IMR-90 (cell line): ENCODE results near the gene RHBDL3. TPM values are rescaled to one million over a fixed set of nuclear protein-coding genes. Genes with fewer than 3 reads are reported as not detected.

ENCODE experiments used
- ATAC-seq: fragments of 200-7000 bp; cut with Tn5 transposase; 2 replicates; pipeline ENCODE4 v1.9.1; 2020; ENCODE audit warnings: low read depth, mild to moderate bottlenecking, moderate library complexity
- BruUV-seq: library from RNA; stranded (reverse); fragments of 400-500 nt; replicated peaks from 2 replicates; lab custom pipeline; 2021; lab: Mats Ljungman, UMichigan
- CTCF ChIA-PET: fragments of 300-600 bp; formaldehyde crosslinking; extraction: SDS; loops from one replicate; lab custom pipeline; 2021; ENCODE audit warnings: antibody characterized with exemption; lab: Yijun Ruan, JAX
- POLR2A ChIA-PET: fragments of 300-600 bp; sonication (Branson Sonifier 250); formaldehyde crosslinking; loops from one replicate; lab custom pipeline; 2022; ENCODE audit warnings: antibody characterized with exemption; ENCODE audit not compliant: unreplicated experiment; lab: Charles Lee
- DNase-seq: peaks from one replicate; pipeline ENCODE4 v3.0.0; 2013
- H2AFZ ChIP-seq: replicated peaks from 2 replicates; pipeline ENCODE3; 2013; ENCODE audit warnings: low read length, mild to moderate bottlenecking; ENCODE audit not compliant: poor library complexity
- H2AK5ac ChIP-seq: 2 replicates; pipeline ENCODE4 v1.6.1; 2013; ENCODE audit warnings: low read depth, low read length, inconsistent platforms
- H2AK9ac ChIP-seq: replicated peaks from 2 replicates; pipeline ENCODE3; 2013; ENCODE audit warnings: mild to moderate bottlenecking, low read depth, low read length, moderate library complexity; ENCODE audit not compliant: poor library complexity
- H2BK120ac ChIP-seq: 2 replicates; pipeline ENCODE4 v1.6.1; 2013; ENCODE audit warnings: low read depth, low read length, inconsistent platforms
- H2BK15ac ChIP-seq: 3 replicates; pipeline ENCODE4 v1.6.1; 2013; ENCODE audit warnings: low read depth, low read length, inconsistent platforms
- H2BK20ac ChIP-seq: 2 replicates; pipeline ENCODE4 v1.6.1; 2013; ENCODE audit warnings: low read depth, mild to moderate bottlenecking, inconsistent platforms, low read length, moderate library complexity
- H2BK5ac ChIP-seq: 2 replicates; pipeline ENCODE4 v1.6.1; 2013; ENCODE audit warnings: mild to moderate bottlenecking, low read depth, low read length, inconsistent platforms; ENCODE audit not compliant: poor library complexity, severe bottlenecking
- H3K14ac ChIP-seq: replicated peaks from 2 replicates; pipeline ENCODE4 v1.6.1; 2013; ENCODE audit warnings: low read depth, low read length, inconsistent platforms
- H3K18ac ChIP-seq: 2 replicates; pipeline ENCODE4 v1.6.1; 2013; ENCODE audit warnings: low read depth, low read length, control low read depth
- H3K23ac ChIP-seq: 2 replicates; pipeline ENCODE4 v1.6.1; 2013; ENCODE audit warnings: low read depth, low read length, inconsistent platforms
- H3K27ac ChIP-seq: 2 replicates; pipeline ENCODE4 v1.5.1; 2013; ENCODE audit warnings: mild to moderate bottlenecking, control low read depth, low read length; ENCODE audit not compliant: insufficient read depth
- H3K27me3 ChIP-seq: 2 replicates; pipeline ENCODE4 v1.6.1; 2013; ENCODE audit warnings: low read length; ENCODE audit not compliant: control insufficient read depth, insufficient read depth
- H3K36me3 ChIP-seq: 2 replicates; pipeline ENCODE4 v1.6.1; 2013; ENCODE audit warnings: low read length, mixed read lengths; ENCODE audit not compliant: control insufficient read depth, insufficient read depth
- H3K4ac ChIP-seq: 2 replicates; pipeline ENCODE4 v1.6.1; 2013; ENCODE audit warnings: low read depth, low read length, inconsistent platforms
- H3K4me1 ChIP-seq: 2 replicates; pipeline ENCODE4 v1.6.1; 2013; ENCODE audit warnings: low read length, mixed read lengths; ENCODE audit not compliant: control insufficient read depth, insufficient read depth
- H3K4me2 ChIP-seq: 2 replicates; pipeline ENCODE4 v1.6.1; 2013; ENCODE audit warnings: low read depth, mild to moderate bottlenecking, control low read depth, low read length, moderate library complexity
- H3K4me3 ChIP-seq: 2 replicates; pipeline ENCODE4 v1.5.1; 2013; ENCODE audit warnings: low read depth, mild to moderate bottlenecking, control low read depth, low read length, moderate library complexity; ENCODE audit not compliant: insufficient read depth
- H3K56ac ChIP-seq: 2 replicates; pipeline ENCODE4 v1.6.1; 2013; ENCODE audit warnings: low read length, inconsistent platforms; ENCODE audit not compliant: insufficient read depth; ENCODE audit errors: extremely low read depth
- H3K79me1 ChIP-seq, 2 experiments: 2 replicates each; pipeline ENCODE4 v1.6.1; 2013; ENCODE audit warnings: low read length in 2 of 2, inconsistent platforms in 1 of 2, low read depth in 1 of 2
- H3K9ac ChIP-seq: 2 replicates; pipeline ENCODE4 v1.6.1; 2013; ENCODE audit warnings: low read depth, low read length, control low read depth
- H3K9me1 ChIP-seq: 2 replicates; pipeline ENCODE4 v1.6.1; 2013; ENCODE audit warnings: low read length, inconsistent platforms; ENCODE audit not compliant: insufficient read depth
- H3K9me3 ChIP-seq: 2 replicates; pipeline ENCODE4 v1.6.1; 2013; ENCODE audit warnings: low read length; ENCODE audit not compliant: control insufficient read depth, insufficient read depth
- H4K20me1 ChIP-seq: 2 replicates; pipeline ENCODE4 v1.6.1; 2013; ENCODE audit warnings: low read length, inconsistent platforms; ENCODE audit not compliant: insufficient read depth
- H4K5ac ChIP-seq: 2 replicates; pipeline ENCODE4 v1.6.1; 2013; ENCODE audit warnings: mild to moderate bottlenecking, low read depth, low read length, control low read depth
- H4K8ac ChIP-seq, 2 experiments: 2 replicates each; pipeline ENCODE4 v1.6.1; 2013; ENCODE audit warnings: low read depth in 2 of 2, low read length in 2 of 2, control low read depth in 1 of 2, inconsistent platforms in 1 of 2
- H4K91ac ChIP-seq: 2 replicates; pipeline ENCODE4 v1.6.1; 2013; ENCODE audit warnings: low read depth, low read length, inconsistent platforms; ENCODE audit not compliant: insufficient read depth
- BHLHE40 ChIP-seq: fragments of 150-350 bp; IDR thresholded peaks from 2 replicates; pipeline ENCODE4 v1.6.1; 2016; ENCODE audit warnings: mild to moderate bottlenecking, low read depth, low read length
- CEBPB ChIP-seq: IDR thresholded peaks from 2 replicates; pipeline ENCODE4 v1.6.1; 2012; ENCODE audit warnings: low read depth, low read length, improper control_type of control experiment
- CTCF ChIP-seq: conservative IDR thresholded peaks from 2 replicates; pipeline ENCODE4 v1.5.1; 2012; ENCODE audit warnings: mild to moderate bottlenecking, low read depth, low read length, improper control_type of control experiment
- FOS ChIP-seq: fragments of 150-350 bp; IDR thresholded peaks from 2 replicates; pipeline ENCODE4 v1.6.1; 2016; ENCODE audit warnings: low read depth, low read length
- MAFK ChIP-seq: IDR thresholded peaks from 2 replicates; pipeline ENCODE4 v1.6.1; 2012; ENCODE audit warnings: low read depth, low read length, improper control_type of control experiment
- MAZ ChIP-seq: IDR thresholded peaks from 2 replicates; pipeline ENCODE4 v1.6.1; 2012; ENCODE audit warnings: low read depth, mild to moderate bottlenecking, low read length, improper control_type of control experiment, moderate library complexity, borderline replicate concordance
- MXI1 ChIP-seq: IDR thresholded peaks from 2 replicates; pipeline ENCODE4 v1.6.1; 2012; ENCODE audit warnings: low read depth, mild to moderate bottlenecking, low read length, moderate library complexity, borderline replicate concordance
- NFE2L2 ChIP-seq: fragments of 150-350 bp; IDR thresholded peaks from 2 replicates; pipeline ENCODE4 v1.6.1; 2016; ENCODE audit warnings: low read depth, mild to moderate bottlenecking, low read length
- POLR2A ChIP-seq: IDR thresholded peaks from 2 replicates; pipeline ENCODE4 v1.6.1; 2012; ENCODE audit warnings: mild to moderate bottlenecking, low read depth, low read length
- RAD21 ChIP-seq: IDR thresholded peaks from 2 replicates; pipeline ENCODE4 v1.6.1; 2012; ENCODE audit warnings: low read length, improper control_type of control experiment
- RCOR1 ChIP-seq: IDR thresholded peaks from 2 replicates; pipeline ENCODE4 v1.6.1; 2012; ENCODE audit warnings: mild to moderate bottlenecking, low read length, improper control_type of control experiment; ENCODE audit not compliant: insufficient replicate concordance
- RFX5 ChIP-seq: IDR thresholded peaks from 2 replicates; pipeline ENCODE4 v1.8.0; 2012; ENCODE audit warnings: low read depth, mild to moderate bottlenecking, low read length, moderate library complexity
- SMC3 ChIP-seq: fragments of 150-350 bp; IDR thresholded peaks from 2 replicates; pipeline ENCODE4 v1.6.1; 2016; ENCODE audit warnings: low read depth, mild to moderate bottlenecking, antibody characterized with exemption, low read length, moderate library complexity
- USF2 ChIP-seq: fragments of 150-350 bp; IDR thresholded peaks from 2 replicates; pipeline ENCODE4 v1.6.1; 2017; ENCODE audit warnings: mild to moderate bottlenecking, antibody characterized with exemption, low read length, low read depth
- WGBS, 2 experiments: methylation state at CpG; one replicate each; pipeline versions ENCODE4 v1.1.5 to v1.1.7; 2013; ENCODE audit warnings: missing lambda C conversion rate in 2 of 2; ENCODE audit not compliant: insufficient read length in 1 of 2; ENCODE audit errors: extremely low coverage in 2 of 2; 5-methylcytosine and 5-hydroxymethylcytosine counted together
- dilution Hi-C: fragments of 300-500 bp; cut with HindIII; formaldehyde crosslinking; loops from one replicate; pipeline ENCODE4 v1.14.3; 2018; ENCODE audit warnings: low sequenced_read_pairs; ENCODE audit not compliant: unreplicated experiment
- in situ Hi-C: fragments of 300-500 bp; cut with MboI; formaldehyde crosslinking; loops from 3 replicates; pipeline ENCODE4 v1.14.3; 2019; ENCODE audit warnings: low sequenced_read_pairs, inconsistent platforms, mixed read lengths
- intact Hi-C: fragments of 100-400 bp; cut with micrococcal nuclease; formaldehyde crosslinking; loops from 2 replicates; pipeline ENCODE4 v1.10.0; 2022
- polyA plus RNA-seq, 3 experiments: library from polyadenylated mRNA; depleted of rRNA; stranded (reverse); fragments of >200 nt; gene quantifications; 2 replicates each; pipeline ENCODE4 v1.2.3, GENCODE V29; 2012; ENCODE audit warnings: low replicate concordance in 1 of 3
- total RNA-seq: library from RNA; depleted of rRNA; stranded (reverse); fragments of >200 nt; gene quantifications from 2 replicates; pipeline ENCODE4 v1.2.3, GENCODE V29; 2012
- TF ChIP-seq, protein P1 (sequence below): fragments of 150-350 bp; IDR thresholded peaks from 2 replicates; pipeline ENCODE4 v1.6.1; 2016; ENCODE audit warnings: low read depth, mild to moderate bottlenecking, low read length, moderate library complexity, borderline replicate concordance

The RHBDL3 gene
- total and polyA plus RNA-seq, 2 of the 4 experiments (the other 2 are of a cell fraction), result 0.09 to 0.18 TPM

- Histone ChIP-seq H3K23ac (no peak overlapping the region), H2BK120ac (no peak overlapping the region), H3K36me3 (no peaks in the 10 kb centered on the region), H3K4me2 (no peak overlapping the region), H3K9ac (no peak overlapping the region), H4K8ac (no peak overlapping the region), H3K4me1 (no peaks in the 10 kb centered on the region; the same call in 1 of the 2 replicates), H2AFZ (no peak overlapping the region), H4K91ac (no peak overlapping the region), H2AK5ac (no peak overlapping the region), H4K5ac (no peak overlapping the region), H2BK20ac (no peak overlapping the region), H3K27ac (no peak overlapping the region), H2AK9ac (no peak overlapping the region), H2BK5ac (no peak overlapping the region), H3K9me1 (peaks cover 5% of the 10 kb centered on the region; the same call in 1 of the 2 replicates), H3K4me3 (no peak overlapping the region), H3K9me3 (no peaks in the 10 kb centered on the region), H3K27me3 (peaks cover 79% of the 10 kb centered on the region), H4K20me1 (no peaks in the 10 kb centered on the region; the same call in none of the 2 replicates), H3K14ac (no peak overlapping the region), H3K56ac (no peak overlapping the region), H3K18ac (no peak overlapping the region), H3K79me1 (no peaks in the 10 kb centered on the region), H3K4ac (no peak overlapping the region), H2BK15ac (no peak overlapping the region)
- no TSS peak for BruUV-seq
- dilution Hi-C loops (no loop called here), intact Hi-C loops (no loop called here), in situ Hi-C loops (no loop called here)
- no peak for DNase-seq
- WGBS, 2 experiments, result 33% methylated on average over 3 of the region's 8 CpGs; no CpG with 5 or more reads in 1 of the 2 experiments
- CTCF ChIA-PET, result no interaction called here
- POLR2A ChIA-PET, result no interaction called here
- TF ChIP-seq RCOR1 (no peak), CTCF (no peak), RFX5 (no peak), FOS (no peak), MAFK (no peak), POLR2A (no peak), SMC3 (no peak), MAZ (no peak), USF2 (no peak), RAD21 (no peak), NFE2L2 (no peak), BHLHE40 (no peak), CEBPB (no peak), MXI1 (no peak)
- TF ChIP-seq, protein P1, sequence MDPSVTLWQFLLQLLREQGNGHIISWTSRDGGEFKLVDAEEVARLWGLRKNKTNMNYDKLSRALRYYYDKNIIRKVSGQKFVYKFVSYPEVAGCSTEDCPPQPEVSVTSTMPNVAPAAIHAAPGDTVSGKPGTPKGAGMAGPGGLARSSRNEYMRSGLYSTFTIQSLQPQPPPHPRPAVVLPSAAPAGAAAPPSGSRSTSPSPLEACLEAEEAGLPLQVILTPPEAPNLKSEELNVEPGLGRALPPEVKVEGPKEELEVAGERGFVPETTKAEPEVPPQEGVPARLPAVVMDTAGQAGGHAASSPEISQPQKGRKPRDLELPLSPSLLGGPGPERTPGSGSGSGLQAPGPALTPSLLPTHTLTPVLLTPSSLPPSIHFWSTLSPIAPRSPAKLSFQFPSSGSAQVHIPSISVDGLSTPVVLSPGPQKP, result no peak
- ATAC-seq, result no peak
Observed at GRCh38 chr17:32264823-32265191, 825 bp upstream of the RHBDL3 start.
